HepG2 (cell line): Measurements from ENCODE around the gene FYB2. TPM values are rescaled to one million over a fixed set of nuclear protein-coding genes. Genes with fewer than 3 reads are reported as not detected.

Source experiments
- ATAC-seq: fragments of 200-7000 bp; cut with Tn5 transposase; 3 replicates; pipeline ENCODE4 v1.9.1; 2020; ENCODE audit warnings: mild to moderate bottlenecking, moderate library complexity
- BruUV-seq: library from RNA; stranded (reverse); fragments of 400-500 nt; replicated peaks from 2 replicates; lab custom pipeline; 2021; lab: Mats Ljungman, UMichigan
- CTCF ChIA-PET: fragments of 300-600 bp; formaldehyde crosslinking; extraction: SDS; loops from one replicate; lab custom pipeline; 2021; ENCODE audit warnings: low total read pairs, inconsistent platforms, low intra/inter-chr PET ratio; lab: Yijun Ruan, JAX
- POLR2A ChIA-PET: fragments of 350-600 bp; sonication (Branson Sonifier 250); formaldehyde crosslinking; loops from one replicate; lab custom pipeline; 2020; ENCODE audit warnings: antibody characterized with exemption, inconsistent platforms; lab: Yijun Ruan, JAX
- DNase-seq: peaks from one replicate; pipeline ENCODE4 v3.0.0-alpha.2; 2015; ENCODE audit warnings: low spot score
- FAIRE-seq: peaks from 3 replicates; lab custom pipeline; 2011; peaks lifted over from hg19 to GRCh38; lab: Jason Lieb, UNC
- H2AFZ ChIP-seq: one replicate; pipeline ENCODE4 v1.6.1; 2011; ENCODE audit warnings: low read length, inconsistent platforms
- H3K27ac ChIP-seq: fragments of 300-600 bp; 3 replicates; pipeline ENCODE4 v1.8.0; 2011; ENCODE audit warnings: mixed run types, mild to moderate bottlenecking, mixed read lengths, low read length, inconsistent platforms; ENCODE audit not compliant: insufficient read depth; ENCODE audit errors: extremely low read length
- H3K27me3 ChIP-seq, 2 experiments: fragments of 200-600 bp in 1 of 2; 2 replicates in 1 of 2; 3 replicates in 1 of 2; pipeline versions ENCODE4 v1.6.0 to v1.8.0; 2011; ENCODE audit warnings: low read length in 2 of 2, mild to moderate bottlenecking in 2 of 2, moderate library complexity in 2 of 2, inconsistent platforms in 1 of 2; ENCODE audit not compliant: insufficient read depth in 2 of 2, control insufficient read depth in 1 of 2
- H3K36me3 ChIP-seq, 2 experiments: fragments of 200-600 bp in 1 of 2; replicated peaks in 1 of 2; 2 replicates in 1 of 2; 3 replicates in 1 of 2; pipeline versions ENCODE4 v1.5.1 to v1.8.0; 2011; ENCODE audit warnings: low read length in 2 of 2, inconsistent platforms in 1 of 2; ENCODE audit not compliant: insufficient read depth in 2 of 2, control insufficient read depth in 1 of 2
- H3K4me1 ChIP-seq: 2 replicates; pipeline ENCODE4 v1.5.1; 2012; ENCODE audit warnings: low read length, inconsistent platforms; ENCODE audit not compliant: insufficient read depth
- H3K4me2 ChIP-seq: 2 replicates; pipeline ENCODE4 v1.6.0; 2011; ENCODE audit warnings: low read depth, low read length, inconsistent platforms
- H3K4me3 ChIP-seq, 3 experiments: fragments of 200-600 bp in 1 of 3; sonication (generic), shearing (Covaris generic) in 1 of 3; replicated peaks in 1 of 3; 2 replicates each; pipeline ENCODE4 v1.5.1; 2011 to 2016; ENCODE audit warnings: low read length in 3 of 3, inconsistent platforms in 2 of 3, low read depth in 2 of 3, mild to moderate bottlenecking in 2 of 3, control low read depth in 1 of 3, mixed read lengths in 1 of 3; ENCODE audit not compliant: insufficient read depth in 1 of 3
- H3K79me2 ChIP-seq: one replicate; pipeline ENCODE4 v1.6.1; 2011; ENCODE audit warnings: low read length, inconsistent platforms; ENCODE audit not compliant: insufficient read depth
- H3K9ac ChIP-seq: 2 replicates; pipeline ENCODE4 v1.6.0; 2011; ENCODE audit warnings: mild to moderate bottlenecking, low read depth, low read length, inconsistent platforms; ENCODE audit not compliant: insufficient read depth
- H3K9me3 ChIP-seq: 2 replicates; pipeline ENCODE4 v1.5.1; 2012; ENCODE audit warnings: mild to moderate bottlenecking, low read length
- H4K20me1 ChIP-seq: 2 replicates; pipeline ENCODE4 v1.6.0; 2011; ENCODE audit warnings: inconsistent platforms, mild to moderate bottlenecking, low read length, moderate library complexity; ENCODE audit not compliant: insufficient read depth
- ATF7 ChIP-seq, 2 experiments: fragments of 450-650 bp in 1 of 2; sonication (generic) in 1 of 2; formaldehyde crosslinking in 1 of 2; IDR thresholded peaks; 2 replicates each; pipeline versions ENCODE4 v1.4.0 to v1.6.1; 2016 to 2020; ENCODE audit warnings: antibody characterized with exemption in 1 of 2, mild to moderate bottlenecking in 1 of 2, missing genetic modification reagents in 1 of 2
- CEBPB ChIP-seq: IDR thresholded peaks from 2 replicates; pipeline ENCODE4 v1.6.1; 2011; ENCODE audit warnings: low read depth, low read length, improper control_type of control experiment, borderline replicate concordance
- SMAD9 ChIP-seq: sonication (generic); formaldehyde crosslinking; IDR thresholded peaks from 2 replicates; pipeline ENCODE4 v1.5.1; 2020; ENCODE audit warnings: mild to moderate bottlenecking, missing genetic modification reagents
- ZNF430 ChIP-seq: sonication (generic); formaldehyde crosslinking; IDR thresholded peaks from 2 replicates; pipeline ENCODE4 v1.9.0; 2021; ENCODE audit warnings: mild to moderate bottlenecking, missing genetic modification reagents
- WGBS: methylation state at CpG from one replicate; pipeline ENCODE4 v1.1.6; 2017; ENCODE audit warnings: low lambda C conversion rate; 5-methylcytosine and 5-hydroxymethylcytosine counted together
- in situ Hi-C: cut with HindIII; loops from 2 replicates; pipeline ENCODE4 v1.10.0; 2017; ENCODE audit warnings: low pct_unique_long_range_greater_than_20kb; ENCODE audit not compliant: extremely low pct_ligation_motif_present
- intact Hi-C: fragments of 100-400 bp; cut with micrococcal nuclease; formaldehyde crosslinking; loops from one replicate; pipeline ENCODE4 v1.10.0; 2022; ENCODE audit not compliant: unreplicated experiment
- polyA plus RNA-seq, 8 experiments: library from polyadenylated mRNA; depleted of rRNA in 3 of 8; stranded (reverse) in 7 of 8; unstranded in 1 of 8; fragments of >200 nt; fragmentation: Illumina TruSeq in 4 of 8; extraction: Trizol in 4 of 8; gene quantifications; 2 replicates each; pipeline versions ENCODE4 v1.2.1 to v1.2.3, GENCODE V29; 2011 to 2016; ENCODE audit warnings: low read depth in 4 of 8, missing spikeins in 1 of 8, mixed read lengths in 1 of 8; ENCODE audit not compliant: insufficient read depth in 1 of 8
- total RNA-seq, 5 experiments: library from RNA; depleted of rRNA; stranded (reverse); fragments of >200 nt; fragmentation: Illumina TruSeq; extraction: Trizol; gene quantifications; 2 replicates each; pipeline ENCODE4 v1.2.3, GENCODE V29; 2016; ENCODE audit warnings: low read depth in 1 of 5
- TF ChIP-seq, protein P1 (sequence below), 2 experiments: fragments of 450-650 bp in 1 of 2; sonication (generic) in 1 of 2; formaldehyde crosslinking; IDR thresholded peaks; 2 replicates each; pipeline versions ENCODE4 v1.5.0 to v1.8.0; 2020 to 2022; ENCODE audit warnings: mild to moderate bottlenecking in 1 of 2, missing genetic modification reagents in 1 of 2

FYB2 gene
- total and polyA plus RNA-seq, 2 of the 13 experiments (the other 11 are each of a cell fraction or from before 2014, with no cell fraction given): 1.2 to 2.7 TPM

DNA sequence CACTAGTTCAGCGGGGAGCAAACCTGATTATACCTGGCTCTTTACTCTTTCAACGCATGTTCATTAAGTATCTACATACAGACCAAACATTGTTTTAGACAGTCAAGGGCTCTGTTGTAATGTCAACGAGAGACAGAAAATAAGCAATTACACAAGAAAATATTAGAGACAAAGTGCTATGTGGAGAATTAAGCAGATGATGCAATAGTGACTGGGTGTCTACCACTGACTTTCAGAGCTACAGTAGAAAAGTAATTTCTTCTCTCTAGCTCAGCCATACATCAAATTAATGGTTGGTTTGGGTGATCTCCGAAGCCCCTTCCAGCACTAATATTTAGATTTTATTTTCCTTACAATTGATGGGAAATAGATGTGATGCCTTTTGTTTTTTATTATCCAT is 23.3 kb downstream of the FYB2 start:
- no peak overlapping the region for H3K4me2 ChIP-seq
- H4K20me1 ChIP-seq: no peaks in the 10 kb centered on the region
- no peak overlapping the region for H2AFZ ChIP-seq
- H3K79me2 ChIP-seq: no peaks in the 10 kb centered on the region
- no peaks in the 10 kb centered on the region for H3K27me3 ChIP-seq
- H3K9ac ChIP-seq: no peak overlapping the region
- no peak for FAIRE-seq
- CTCF ChIA-PET: no interaction called here
- no TSS peak for BruUV-seq
- no peaks in the 10 kb centered on the region for H3K36me3 ChIP-seq
- no peak for ATAC-seq
- TF ChIP-seq CEBPB (peak; percentile 72), ZNF430 (no peak), ATF7 (IDR thresholded peaks at IDR 0.05) (peak; percentile 47), ATF7 (CRISPR knock-in tag; IDR thresholded peaks at IDR 0.05) (no peak)
- TF ChIP-seq, protein P1, sequence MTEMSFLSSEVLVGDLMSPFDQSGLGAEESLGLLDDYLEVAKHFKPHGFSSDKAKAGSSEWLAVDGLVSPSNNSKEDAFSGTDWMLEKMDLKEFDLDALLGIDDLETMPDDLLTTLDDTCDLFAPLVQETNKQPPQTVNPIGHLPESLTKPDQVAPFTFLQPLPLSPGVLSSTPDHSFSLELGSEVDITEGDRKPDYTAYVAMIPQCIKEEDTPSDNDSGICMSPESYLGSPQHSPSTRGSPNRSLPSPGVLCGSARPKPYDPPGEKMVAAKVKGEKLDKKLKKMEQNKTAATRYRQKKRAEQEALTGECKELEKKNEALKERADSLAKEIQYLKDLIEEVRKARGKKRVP (CRISPR knock-in tag; IDR thresholded peaks at IDR 0.05): 0 out of 4 replicates have a peak, but pooled peaks of 1 of the 2 experiments have one; percentile 30
- TF ChIP-seq, all 625 proteins: peak for 3
- 66% methylated on average over 4 of the region's 4 CpGs for WGBS
- in situ Hi-C loops: no loop called here
- no peak overlapping the region for H3K27ac ChIP-seq
- no peak for DNase-seq
- POLR2A ChIA-PET: no interaction called here
- no peak overlapping the region for H3K4me3 ChIP-seq
- no peaks in the 10 kb centered on the region for H3K4me1 ChIP-seq
- no peaks in the 10 kb centered on the region for H3K9me3 ChIP-seq
- intact Hi-C loops: no loop called here

DNA sequence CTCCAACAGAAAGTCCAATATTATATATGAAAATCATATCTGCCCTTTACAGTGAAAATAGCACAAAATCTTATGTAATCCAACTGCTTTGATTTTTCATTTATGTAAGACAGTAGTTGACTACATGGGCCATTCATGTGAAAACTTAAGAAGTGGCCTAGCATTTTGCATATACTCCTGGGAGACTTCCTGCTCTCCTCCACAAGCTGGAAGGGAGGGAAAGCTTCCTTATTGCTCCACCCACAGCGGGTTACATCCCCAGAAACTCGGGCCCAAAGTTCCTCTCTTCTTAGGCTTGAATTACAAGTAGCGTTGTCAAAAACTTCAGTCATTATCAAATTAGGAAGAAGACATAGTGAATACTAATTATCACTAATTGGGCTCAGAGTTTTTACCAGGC is 29.2 kb downstream of the FYB2 start:
- no peak for ATAC-seq
- Histone ChIP-seq H3K36me3 (no peaks in the 10 kb centered on the region), H3K4me1 (peaks cover 20% of the 10 kb centered on the region), H3K79me2 (no peaks in the 10 kb centered on the region), H3K4me3 (no peak overlapping the region)
- BruUV-seq: no TSS peak
- no peak for TF ChIP-seq SMAD9 (CRISPR knock-in tag)
- TF ChIP-seq, all 625 proteins: peak for 0
- Histone ChIP-seq H4K20me1 (no peaks in the 10 kb centered on the region), H3K4me2 (no peak overlapping the region), H3K9ac (no peak overlapping the region), H3K9me3 (no peaks in the 10 kb centered on the region), H2AFZ (no peak overlapping the region), H3K27ac (no peak overlapping the region), H3K27me3 (no peaks in the 10 kb centered on the region)
- ChIA-PET CTCF (no interaction called here), POLR2A (no interaction called here)
- FAIRE-seq (no peak), DNase-seq (no peak)
- intact Hi-C loops (no loop called here), in situ Hi-C loops (no loop called here)
- WGBS: 94% methylated on average over 3 of the region's 3 CpGs
